Naive thymus-derived CD4-positive, alpha-beta T cell (primary cell): ENCODE data around the gene MVB12A. TPM values are rescaled to one million over a fixed set of nuclear protein-coding genes. Genes with fewer than 3 reads are reported as not detected.

Experiments used
- ATAC-seq: fragments of 150-1000 bp; cut with Tn5 transposase; 2 replicates; pipeline ENCODE4 v1.10.0; 2021; ENCODE audit warnings: mild to moderate bottlenecking, moderate library complexity
- CTCF ChIA-PET: fragments of 350-600 bp; sonication (Branson Sonifier 250); formaldehyde crosslinking; loops from one replicate; lab custom pipeline; 2021; ENCODE audit warnings: antibody characterized with exemption; lab: Charles Lee
- POLR2A ChIA-PET: fragments of 350-600 bp; sonication (Branson Sonifier 250); formaldehyde crosslinking; loops from one replicate; lab custom pipeline; 2021; ENCODE audit warnings: antibody characterized with exemption, inconsistent platforms; lab: Charles Lee
- DNase-seq, 9 donors: peaks; one replicate each; pipeline versions ENCODE4 v3.0.0 to v3.0.0-alpha.2; 2020 to 2022; ENCODE audit warnings: mixed read lengths in 1 of 9
- H3K27ac ChIP-seq: one replicate; pipeline ENCODE4 v1.7.0; 2013; ENCODE audit warnings: mild to moderate bottlenecking, low read depth, low read length, moderate library complexity
- H3K27me3 ChIP-seq, 2 donors: one replicate each; pipeline ENCODE4 v1.7.0; 2013; ENCODE audit warnings: low read length in 2 of 2, mild to moderate bottlenecking in 2 of 2, moderate library complexity in 2 of 2; ENCODE audit not compliant: control insufficient read depth in 2 of 2, insufficient read depth in 2 of 2
- H3K36me3 ChIP-seq, 3 experiments: 1 replicate in 2 of 3; 2 replicates in 1 of 3; pipeline ENCODE4 v1.7.0; 2013; ENCODE audit warnings: low read length in 3 of 3, mild to moderate bottlenecking in 3 of 3, moderate library complexity in 1 of 3; ENCODE audit not compliant: insufficient read depth in 3 of 3, control insufficient read depth in 2 of 3
- H3K4me1 ChIP-seq, 2 donors: one replicate each; pipeline ENCODE4 v1.7.0; 2013; ENCODE audit warnings: low read length in 2 of 2, mild to moderate bottlenecking in 2 of 2, moderate library complexity in 1 of 2; ENCODE audit not compliant: control insufficient read depth in 2 of 2, insufficient read depth in 2 of 2
- H3K4me3 ChIP-seq: 2 replicates; pipeline ENCODE4 v1.7.0; 2013; ENCODE audit warnings: mild to moderate bottlenecking, low read length
- H3K9me3 ChIP-seq, 3 experiments: 1 replicate in 2 of 3; 2 replicates in 1 of 3; pipeline ENCODE4 v1.7.0; 2013; ENCODE audit warnings: low read length in 3 of 3; ENCODE audit not compliant: control insufficient read depth in 2 of 3
- H3K27ac Mint-ChIP-seq, 9 donors: one replicate each; pipeline ENCODE4 v1.8.0; 2020 to 2022; ENCODE audit warnings: mixed read lengths in 9 of 9, mild to moderate bottlenecking in 8 of 9, moderate library complexity in 5 of 9, inconsistent platforms in 2 of 9
- H3K27me3 Mint-ChIP-seq, 5 donors: one replicate each; pipeline ENCODE4 v1.8.0; 2021 to 2022; ENCODE audit warnings: mixed read lengths in 5 of 5, mild to moderate bottlenecking in 1 of 5
- H3K36me3 Mint-ChIP-seq, 5 donors: one replicate each; pipeline ENCODE4 v1.8.0; 2020 to 2022; ENCODE audit warnings: mixed read lengths in 5 of 5, mild to moderate bottlenecking in 3 of 5, inconsistent platforms in 1 of 5
- H3K4me1 Mint-ChIP-seq, 7 donors: one replicate each; pipeline ENCODE4 v1.8.0; 2020 to 2022; ENCODE audit warnings: mixed read lengths in 7 of 7, mild to moderate bottlenecking in 3 of 7, inconsistent platforms in 1 of 7
- H3K4me3 Mint-ChIP-seq, 10 donors: one replicate each; pipeline ENCODE4 v1.8.0; 2020 to 2022; ENCODE audit warnings: mild to moderate bottlenecking in 10 of 10, mixed read lengths in 10 of 10, moderate library complexity in 6 of 10, inconsistent platforms in 2 of 10
- H3K9me3 Mint-ChIP-seq, 11 donors: one replicate each; pipeline ENCODE4 v1.8.0; 2020 to 2022; ENCODE audit warnings: mixed read lengths in 11 of 11, mild to moderate bottlenecking in 4 of 11, inconsistent platforms in 1 of 11, moderate library complexity in 1 of 11
- intact Hi-C, 2 donors: fragments of 100-400 bp; cut with micrococcal nuclease; formaldehyde crosslinking; loops; one replicate each; pipeline ENCODE4 v1.15.1; 2023
- polyA plus RNA-seq, 2 donors: library from polyadenylated mRNA; unstranded; fragments of 300-500 nt; fragmentation: Illumina TruSeq; gene quantifications; one replicate each; pipeline ENCODE4 v1.2.3, GENCODE V29; 2021
- total RNA-seq, 6 experiments: library from RNA in 5 of 6; stranded (reverse) in 5 of 6; gene quantifications; 1 replicate in 5 of 6; 2 replicates in 1 of 6; pipeline ENCODE4 v1.2.3 and lab custom pipeline; 2021 to 2026

Gene MVB12A
- total and polyA plus RNA-seq, 7 experiments from 2014 or later = 19.5 to 45.1 (median 31.3) TPM

DNA sequence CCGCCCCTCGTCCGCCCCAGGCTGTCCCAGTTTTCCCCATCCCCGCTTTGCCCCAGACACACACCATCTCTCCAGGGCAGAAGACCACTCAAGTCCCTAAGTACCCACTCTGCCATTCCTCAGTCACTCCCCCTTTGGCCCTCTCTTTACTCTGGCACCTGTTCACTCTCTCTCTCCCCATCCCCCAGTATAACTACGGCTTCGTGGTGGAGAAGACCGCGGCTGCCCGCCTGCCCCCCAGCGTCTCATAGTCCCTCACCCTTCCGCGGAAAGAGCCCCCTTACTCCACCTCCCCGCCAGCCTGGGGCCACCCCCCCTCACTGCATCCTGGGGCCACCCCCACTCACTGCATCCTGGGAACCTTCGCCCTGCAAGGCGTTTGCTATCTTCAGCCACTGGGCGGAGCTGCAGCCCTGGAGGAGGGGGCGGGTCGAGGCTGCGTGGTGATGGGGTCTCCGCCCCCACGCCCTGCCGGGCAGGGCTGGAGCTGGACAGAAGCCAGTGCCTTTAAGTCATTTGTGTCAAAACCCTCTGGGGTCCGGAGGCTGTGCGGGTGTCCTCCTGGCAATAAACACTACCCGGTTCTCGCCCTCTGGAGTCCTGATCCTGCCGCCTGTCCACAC, 5.0 kb downstream of the MVB12A start:
- Histone ChIP-seq H3K36me3 (peaks cover 0 to 12% (median 0%) of the 10 kb centered on the region in 3 experiments), H3K9me3 (no peaks in the 10 kb centered on the region), H3K27ac (no peak overlapping the region), H3K4me1 (peaks cover 5 to 9% of the 10 kb centered on the region in 2 donors), H3K27me3 (no peaks in the 10 kb centered on the region), H3K4me3 (no peak overlapping the region)
- DNase-seq (peak in 5 of 9 donors; percentile 22 to 41 (median 30)), ATAC-seq (peak; percentile 68)
- Mint-ChIP-seq H3K36me3 (peaks cover 0 to 8% (median 0%) of the 10 kb centered on the region in 5 donors), H3K4me3 (peak overlapping the region in 1 of 10 donors; percentile 18), H3K27me3 (no peaks in the 10 kb centered on the region), H3K27ac (no peak overlapping the region), H3K4me1 (peaks cover 4 to 18% (median 11%) of the 10 kb centered on the region in 7 donors), H3K9me3 (no peaks in the 10 kb centered on the region)
- intact Hi-C loops = no loop called here
- POLR2A ChIA-PET = no interaction called here
- CTCF ChIA-PET = no interaction called here

DNA sequence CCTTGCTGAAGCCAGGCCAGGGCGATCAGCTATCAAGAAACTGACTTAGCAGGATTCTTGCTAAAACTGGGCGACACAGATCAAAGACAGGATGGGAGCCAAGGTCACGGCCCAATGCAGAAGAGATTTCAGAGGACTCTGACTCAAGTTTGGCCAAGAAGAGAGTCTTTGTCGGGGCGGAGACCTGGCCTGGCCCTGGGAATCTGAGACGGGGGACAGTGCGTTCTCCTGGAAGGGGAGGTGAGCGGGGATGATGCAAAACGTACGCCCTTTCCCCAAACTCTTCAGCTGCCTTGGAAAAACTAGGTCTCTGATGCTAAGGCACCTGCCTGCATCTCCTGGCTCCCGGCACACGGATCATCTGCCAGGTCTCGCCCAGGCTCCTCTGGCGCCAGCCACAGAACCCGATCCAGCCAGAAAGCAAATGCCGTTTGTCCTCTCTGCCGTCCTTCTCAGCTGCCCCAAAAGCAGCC, 9.8 kb downstream of the MVB12A start:
- H3K36me3 ChIP-seq = no peaks in the 10 kb centered on the region
- H3K9me3 ChIP-seq = no peaks in the 10 kb centered on the region
- H3K27ac ChIP-seq = no peak overlapping the region
- Mint-ChIP-seq H3K9me3 (no peaks in the 10 kb centered on the region), H3K27me3 (no peaks in the 10 kb centered on the region), H3K4me1 (peaks cover 0 to 7% (median 2%) of the 10 kb centered on the region in 7 donors), H3K36me3 (no peaks in the 10 kb centered on the region), H3K4me3 (no peak overlapping the region), H3K27ac (no peak overlapping the region)
- DNase-seq = no peak
- intact Hi-C loops = no loop called here
- H3K4me1 ChIP-seq = no peaks in the 10 kb centered on the region
- no peaks in the 10 kb centered on the region for H3K27me3 ChIP-seq
- CTCF ChIA-PET = interaction anchor here (1.0 kb wide), 1 partner anchor 25 kb away, joined by 3 read pairs; no protein-coding TSS in a partner anchor
- no peak overlapping the region for H3K4me3 ChIP-seq
- no peak for ATAC-seq
- POLR2A ChIA-PET = no interaction called here

DNA sequence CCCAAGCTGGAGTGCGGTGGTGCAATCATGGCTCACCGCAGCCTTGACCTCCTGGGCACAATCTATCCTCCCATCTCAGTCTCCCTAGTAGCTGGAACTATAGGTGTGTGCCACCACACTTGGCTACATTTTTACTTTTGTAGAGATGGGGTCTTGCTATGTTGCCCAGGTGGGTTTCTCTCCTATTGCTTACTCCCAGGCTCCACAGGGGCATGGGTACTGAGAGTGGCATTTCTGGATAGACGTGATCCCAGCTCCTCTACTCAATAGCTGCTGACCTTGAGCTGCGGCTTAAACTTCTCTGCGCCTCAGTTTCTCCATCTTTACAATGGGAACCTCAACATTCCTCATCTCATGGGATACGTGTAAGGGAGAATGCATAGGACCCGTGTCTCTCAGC, 11.6 kb downstream of the MVB12A start:
- no peak for DNase-seq
- H3K27ac ChIP-seq = no peak overlapping the region
- Mint-ChIP-seq H3K4me1 (peaks cover 0 to 5% (median 0%) of the 10 kb centered on the region in 7 donors), H3K27ac (no peak overlapping the region), H3K9me3 (no peaks in the 10 kb centered on the region), H3K4me3 (no peak overlapping the region), H3K36me3 (no peaks in the 10 kb centered on the region), H3K27me3 (no peaks in the 10 kb centered on the region)
- no peaks in the 10 kb centered on the region for H3K9me3 ChIP-seq
- H3K4me3 ChIP-seq = no peak overlapping the region
- intact Hi-C loops = no loop called here
- ChIA-PET POLR2A (no interaction called here), CTCF (interaction anchor here (0.6 kb wide), 1 partner anchor 65 kb away, joined by 3 read pairs; no protein-coding TSS in a partner anchor)
- no peaks in the 10 kb centered on the region for H3K36me3 ChIP-seq
- ATAC-seq = no peak
- H3K27me3 ChIP-seq = no peaks in the 10 kb centered on the region
- H3K4me1 ChIP-seq = no peaks in the 10 kb centered on the region

DNA sequence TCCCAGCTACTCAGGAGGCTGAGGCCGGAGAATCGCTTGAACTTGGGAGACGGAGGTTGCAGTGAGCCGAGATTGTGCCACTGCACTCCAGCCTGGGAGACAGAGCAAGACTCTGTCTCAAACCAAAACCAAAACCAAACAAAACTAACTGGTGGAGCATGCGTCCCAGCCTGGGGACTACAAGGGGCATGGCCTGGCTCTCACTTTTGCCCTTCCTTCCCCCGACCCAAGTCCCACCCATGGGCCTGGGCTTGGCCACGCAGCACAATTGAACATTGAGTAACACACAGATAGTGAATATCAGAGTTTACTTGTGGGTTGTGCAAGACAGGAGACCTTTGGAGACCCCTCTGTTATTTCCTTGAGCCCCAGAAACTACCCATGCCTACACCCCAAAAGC, 15.4 kb downstream of the MVB12A start:
- Mint-ChIP-seq H3K4me1 (peaks cover 0 to 5% (median 0%) of the 10 kb centered on the region in 7 donors), H3K9me3 (no peaks in the 10 kb centered on the region), H3K27ac (no peak overlapping the region), H3K27me3 (no peaks in the 10 kb centered on the region), H3K36me3 (no peaks in the 10 kb centered on the region), H3K4me3 (no peak overlapping the region)
- Histone ChIP-seq H3K36me3 (no peaks in the 10 kb centered on the region), H3K4me3 (no peak overlapping the region), H3K4me1 (no peaks in the 10 kb centered on the region), H3K27ac (no peak overlapping the region), H3K27me3 (no peaks in the 10 kb centered on the region), H3K9me3 (no peaks in the 10 kb centered on the region)
- intact Hi-C loops = no loop called here
- CTCF ChIA-PET = no interaction called here
- POLR2A ChIA-PET = no interaction called here
- no peak for DNase-seq
- ATAC-seq = no peak

DNA sequence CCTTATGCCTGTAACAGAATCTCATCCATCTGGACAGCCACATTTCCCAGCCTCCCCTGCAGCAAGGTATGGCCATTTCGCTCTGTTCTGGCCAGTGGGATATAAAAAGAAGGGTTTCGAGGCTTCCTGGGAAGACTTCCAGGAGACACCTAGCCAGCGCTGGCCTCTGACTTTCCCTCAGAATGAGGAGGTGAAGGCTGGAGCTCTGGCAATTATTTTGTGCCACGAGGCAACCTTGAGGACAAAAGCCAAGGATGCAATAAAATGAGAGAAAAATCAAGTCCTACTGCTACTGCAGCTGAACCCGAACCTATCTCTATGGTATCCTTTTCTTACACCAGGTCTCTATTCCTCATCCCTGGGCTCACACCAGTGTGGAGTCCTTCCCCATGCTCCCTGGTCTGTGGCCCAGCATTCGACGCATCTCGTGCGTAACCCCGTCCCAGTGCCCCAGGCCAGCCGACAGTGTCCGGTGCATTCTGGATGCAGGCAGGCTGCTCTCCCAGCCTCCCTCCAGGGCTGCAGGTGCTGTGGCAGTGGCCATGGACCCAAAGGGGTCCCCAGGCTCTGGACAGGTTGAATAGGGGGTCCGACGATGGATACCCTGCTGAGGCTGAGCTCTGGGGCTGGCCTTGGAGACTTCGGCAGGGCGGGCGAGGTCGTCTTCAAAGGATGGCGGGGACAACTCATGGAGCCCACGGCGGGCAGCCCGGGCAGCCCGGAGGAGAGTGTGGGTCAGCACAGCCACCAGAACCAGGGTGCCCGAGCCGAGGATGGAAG, 16.4 kb downstream of the MVB12A start:
- H3K9me3 ChIP-seq = peaks cover 0 to under 1% (median 0%) of the 10 kb centered on the region in 3 experiments
- H3K27ac ChIP-seq = no peak overlapping the region
- H3K36me3 ChIP-seq = no peaks in the 10 kb centered on the region
- ChIA-PET CTCF (no interaction called here), POLR2A (no interaction called here)
- Mint-ChIP-seq H3K36me3 (no peaks in the 10 kb centered on the region), H3K27ac (no peak overlapping the region), H3K27me3 (no peaks in the 10 kb centered on the region), H3K9me3 (no peaks in the 10 kb centered on the region), H3K4me1 (peaks cover 0 to 5% (median 0%) of the 10 kb centered on the region in 7 donors), H3K4me3 (no peak overlapping the region)
- intact Hi-C loops = no loop called here
- no peak for DNase-seq
- ATAC-seq = no peak
- H3K4me1 ChIP-seq = no peaks in the 10 kb centered on the region
- H3K4me3 ChIP-seq = no peak overlapping the region
- H3K27me3 ChIP-seq = no peaks in the 10 kb centered on the region

DNA sequence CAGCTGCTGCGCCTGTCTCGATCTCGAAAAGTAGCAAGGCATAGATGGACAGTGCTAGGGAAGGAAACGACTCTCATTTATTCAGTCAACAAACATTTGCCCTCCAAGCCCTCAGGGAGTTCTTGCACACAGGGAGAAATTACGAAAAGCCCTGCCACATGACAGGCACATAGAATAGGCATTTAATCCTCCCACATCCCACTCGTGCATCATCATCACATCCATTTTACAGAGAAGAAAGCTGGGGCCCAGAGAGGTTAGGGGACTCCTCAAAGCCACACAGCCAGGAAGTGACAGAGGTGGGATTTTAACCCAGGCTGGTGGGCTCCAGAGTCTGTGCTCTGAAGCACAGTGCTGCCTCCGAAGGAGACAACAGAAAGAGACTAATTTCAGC, 17.0 kb downstream of the MVB12A start:
- no peaks in the 10 kb centered on the region for H3K36me3 ChIP-seq
- Mint-ChIP-seq H3K36me3 (no peaks in the 10 kb centered on the region), H3K27ac (no peak overlapping the region), H3K4me1 (peaks cover 0 to 1% (median 0%) of the 10 kb centered on the region in 7 donors), H3K4me3 (no peak overlapping the region), H3K9me3 (peaks cover 0 to 2% (median 0%) of the 10 kb centered on the region in 11 donors), H3K27me3 (no peaks in the 10 kb centered on the region)
- no peak overlapping the region for H3K27ac ChIP-seq
- peaks cover 0 to 3% (median 0%) of the 10 kb centered on the region in 3 experiments for H3K9me3 ChIP-seq
- H3K27me3 ChIP-seq = no peaks in the 10 kb centered on the region
- intact Hi-C loops = no loop called here
- DNase-seq (no peak), ATAC-seq (no peak)
- no peak overlapping the region for H3K4me3 ChIP-seq
- ChIA-PET POLR2A (interaction anchor here (0.6 kb wide), 1 partner anchor 20 kb away, joined by 3 read pairs; no protein-coding TSS in a partner anchor), CTCF (interaction anchor here (1.4 kb wide), 1 partner anchor 59 kb away, joined by 4 read pairs; no protein-coding TSS in a partner anchor)
- H3K4me1 ChIP-seq = no peaks in the 10 kb centered on the region
